ENCODE measurements around the gene KDM6B. TPM values are rescaled to one million over a fixed set of nuclear protein-coding genes. Genes with fewer than 3 reads are reported as not detected.

KDM6B gene
- total and polyA plus RNA-seq, 2 experiments from 2014 or later = 9.7 to 20.8 TPM

DNA sequence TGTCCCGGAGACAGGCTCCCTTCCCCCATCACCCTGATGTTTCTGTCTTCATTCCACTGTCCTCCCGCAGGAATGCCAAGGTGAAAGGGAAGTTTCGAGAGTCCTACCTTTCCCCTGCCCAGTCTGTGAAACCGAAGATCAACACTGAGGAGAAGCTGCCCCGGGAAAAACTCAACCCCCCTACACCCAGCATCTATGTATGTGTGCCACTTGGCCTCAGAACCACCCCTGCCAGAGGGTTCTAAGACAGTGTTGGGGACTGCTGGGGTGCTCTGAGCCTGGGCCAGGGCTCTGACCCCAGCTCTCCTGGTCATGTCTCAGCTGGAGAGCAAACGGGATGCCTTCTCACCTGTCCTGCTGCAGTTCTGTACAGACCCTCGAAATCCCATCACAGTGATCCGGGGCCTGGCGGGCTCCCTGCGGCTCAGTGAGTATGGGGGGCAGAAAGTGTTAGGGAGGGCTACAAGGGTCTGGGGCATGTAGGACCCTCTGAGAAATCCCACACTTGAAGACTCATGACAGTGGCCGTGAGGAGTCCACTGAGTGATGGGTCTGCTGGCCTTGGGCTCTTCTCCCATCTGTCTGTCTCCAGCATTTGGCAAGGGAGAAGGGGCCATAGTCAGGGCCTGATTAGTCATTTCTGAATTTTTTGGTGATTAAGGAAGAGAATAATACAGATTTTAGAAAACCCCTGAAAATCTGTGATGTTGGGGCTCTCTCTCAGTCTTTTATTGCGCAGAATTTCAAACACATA, 15.9 kb downstream of the KDM6B start:
- no peaks in the 10 kb centered on the region for H3K9me3 ChIP-seq (ENCODE audit: low read depth)
- no peak for DNase-seq (ENCODE audit: low read depth in 1 of 2, low spot score in 1 of 2)
- no peaks in the 10 kb centered on the region for H3K27me3 ChIP-seq
- no peak for TF ChIP-seq CTCF (IDR thresholded peaks at IDR 0.05; ENCODE audit: low read depth, low read length)
- no peak overlapping the region for H3K4me3 ChIP-seq
- no peak overlapping the region for H3K27ac ChIP-seq
- peaks cover 57% of the 10 kb centered on the region for H3K36me3 ChIP-seq
- H3K4me1 ChIP-seq (ENCODE audit: low read depth) = peaks cover 16% of the 10 kb centered on the region

DNA sequence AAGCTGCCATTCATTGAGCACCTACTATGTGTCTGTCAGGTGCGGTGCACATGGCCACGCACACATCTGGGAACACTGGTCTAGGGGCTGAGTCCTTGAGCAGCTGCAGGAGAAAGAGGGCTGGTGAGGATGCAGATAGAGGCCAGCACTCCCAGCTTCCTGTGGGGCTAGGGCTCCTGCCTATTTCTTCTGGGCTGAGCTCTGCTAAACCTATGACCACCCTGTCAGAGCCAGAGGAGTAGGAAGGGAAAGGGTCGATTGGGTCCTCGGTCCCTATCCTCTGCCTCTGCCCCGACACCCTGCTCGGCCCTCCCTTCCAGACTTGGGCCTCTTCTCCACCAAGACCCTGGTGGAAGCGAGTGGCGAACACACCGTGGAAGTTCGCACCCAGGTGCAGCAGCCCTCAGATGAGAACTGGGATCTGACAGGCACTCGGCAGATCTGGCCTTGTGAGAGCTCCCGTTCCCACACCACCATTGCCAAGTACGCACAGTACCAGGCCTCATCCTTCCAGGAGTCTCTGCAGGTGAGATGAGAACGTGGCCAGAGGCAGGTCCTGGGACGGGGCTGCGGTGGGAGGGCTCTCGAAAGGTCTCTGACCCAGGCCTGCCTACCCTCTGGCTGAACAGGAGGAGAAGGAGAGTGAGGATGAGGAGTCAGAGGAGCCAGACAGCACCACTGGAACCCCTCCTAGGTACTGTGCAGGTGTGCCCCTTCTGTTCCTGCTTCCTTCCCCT, 16.9 kb downstream of the KDM6B start:
- peaks cover 20% of the 10 kb centered on the region for H3K4me1 ChIP-seq (ENCODE audit: low read depth)
- no peaks in the 10 kb centered on the region for H3K9me3 ChIP-seq (ENCODE audit: low read depth)
- H3K27me3 ChIP-seq = no peaks in the 10 kb centered on the region
- DNase-seq (ENCODE audit: low read depth in 1 of 2, low spot score in 1 of 2) = no peak
- TF ChIP-seq CTCF (IDR thresholded peaks at IDR 0.05; ENCODE audit: low read depth, low read length) = no peak
- peaks cover 51% of the 10 kb centered on the region for H3K36me3 ChIP-seq
- no peak overlapping the region for H3K27ac ChIP-seq
- H3K4me3 ChIP-seq = no peak overlapping the region

- DNase-seq (ENCODE audit: low read depth in 1 of 2, low spot score in 1 of 2) = peak; percentile 91 to 95
- no peaks in the 10 kb centered on the region for H3K9me3 ChIP-seq (ENCODE audit: low read depth)
- H3K36me3 ChIP-seq = peaks cover 44% of the 10 kb centered on the region
- H3K4me1 ChIP-seq (ENCODE audit: low read depth) = peaks cover 27% of the 10 kb centered on the region
- peak; percentile 89 for TF ChIP-seq CTCF (IDR thresholded peaks at IDR 0.05; ENCODE audit: low read depth, low read length)
- H3K4me3 ChIP-seq = no peak overlapping the region
- H3K27ac ChIP-seq = no peak overlapping the region
- H3K27me3 ChIP-seq = no peaks in the 10 kb centered on the region
Measured at GRCh38 chr17:7851438-7852261, 17.6 kb downstream of the KDM6B start.

- H3K4me1 ChIP-seq (ENCODE audit: low read depth) = peaks cover 27% of the 10 kb centered on the region
- no peak overlapping the region for H3K4me3 ChIP-seq
- no peaks in the 10 kb centered on the region for H3K27me3 ChIP-seq
- no peak for DNase-seq (ENCODE audit: low read depth in 1 of 2, low spot score in 1 of 2)
- H3K36me3 ChIP-seq = peaks cover 38% of the 10 kb centered on the region
- H3K27ac ChIP-seq = no peak overlapping the region
- H3K9me3 ChIP-seq (ENCODE audit: low read depth) = no peaks in the 10 kb centered on the region
- TF ChIP-seq CTCF (IDR thresholded peaks at IDR 0.05; ENCODE audit: low read depth, low read length) = no peak
Measured at GRCh38 chr17:7852262-7852670, 18.2 kb downstream of the KDM6B start.

DNA sequence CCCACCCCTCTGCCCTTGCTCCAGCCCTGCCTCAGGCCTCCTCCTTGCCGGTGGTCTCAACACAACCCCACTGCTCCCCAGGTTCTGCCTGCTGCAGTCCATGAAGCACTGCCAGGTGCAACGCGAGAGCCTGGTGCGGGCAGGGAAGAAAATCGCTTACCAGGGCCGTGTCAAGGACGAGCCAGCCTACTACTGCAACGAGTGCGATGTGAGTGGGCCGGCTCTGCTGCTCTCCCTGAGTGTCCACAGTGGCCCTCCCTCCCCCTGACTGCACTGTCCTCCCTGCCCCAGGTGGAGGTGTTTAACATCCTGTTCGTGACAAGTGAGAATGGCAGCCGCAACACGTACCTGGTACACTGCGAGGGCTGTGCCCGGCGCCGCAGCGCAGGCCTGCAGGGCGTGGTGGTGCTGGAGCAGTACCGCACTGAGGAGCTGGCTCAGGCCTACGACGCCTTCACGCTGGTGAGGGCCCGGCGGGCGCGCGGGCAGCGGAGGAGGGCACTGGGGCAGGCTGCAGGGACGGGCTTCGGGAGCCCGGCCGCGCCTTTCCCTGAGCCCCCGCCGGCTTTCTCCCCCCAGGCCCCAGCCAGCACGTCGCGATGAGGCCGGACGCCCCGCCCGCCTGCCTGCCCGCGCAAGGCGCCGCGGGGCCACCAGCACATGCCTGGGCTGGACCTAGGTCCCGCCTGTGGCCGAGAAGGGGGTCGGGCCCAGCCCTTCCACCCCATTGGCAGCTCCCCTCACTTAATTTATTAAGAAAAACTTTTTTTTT, 19.1 kb downstream of the KDM6B start:
- DNase-seq (ENCODE audit: low read depth in 1 of 2, low spot score in 1 of 2) = no peak
- H3K27ac ChIP-seq = no peak overlapping the region
- no peak for TF ChIP-seq CTCF (IDR thresholded peaks at IDR 0.05; ENCODE audit: low read depth, low read length)
- H3K4me1 ChIP-seq (ENCODE audit: low read depth) = peaks cover 27% of the 10 kb centered on the region
- peaks cover 36% of the 10 kb centered on the region for H3K36me3 ChIP-seq
- H3K9me3 ChIP-seq (ENCODE audit: low read depth) = no peaks in the 10 kb centered on the region
- no peak overlapping the region for H3K4me3 ChIP-seq
- no peaks in the 10 kb centered on the region for H3K27me3 ChIP-seq

Measured in cardiac muscle cell (in vitro differentiated cells and primary cell).